HepG2 (cell line): ENCODE measurements around the gene FOXR1. TPM values are rescaled to one million over a fixed set of nuclear protein-coding genes. Genes with fewer than 3 reads are reported as not detected.

Experiments used
- AKAP8 ChIP-seq: sonication (generic); formaldehyde crosslinking; IDR thresholded peaks from 2 replicates; pipeline ENCODE4 v1.5.1; 2020; ENCODE audit warnings: mild to moderate bottlenecking, missing genetic modification reagents
- CAMTA2 ChIP-seq: sonication (generic); formaldehyde crosslinking; IDR thresholded peaks from 2 replicates; pipeline ENCODE4 v1.4.0; 2020; ENCODE audit warnings: mild to moderate bottlenecking, missing genetic modification reagents, borderline replicate concordance
- CEBPB ChIP-seq: IDR thresholded peaks from 2 replicates; pipeline ENCODE4 v1.6.1; 2011; ENCODE audit warnings: low read depth, low read length, improper control_type of control experiment, borderline replicate concordance
- EEA1 ChIP-seq: sonication (generic); formaldehyde crosslinking; IDR thresholded peaks from 2 replicates; pipeline ENCODE4 v1.5.1; 2020; ENCODE audit warnings: mild to moderate bottlenecking, missing genetic modification reagents, borderline replicate concordance
- EED ChIP-seq: sonication (generic); formaldehyde crosslinking; IDR thresholded peaks from 2 replicates; pipeline ENCODE4 v1.5.0; 2020; ENCODE audit warnings: mild to moderate bottlenecking, missing genetic modification reagents
- GZF1 ChIP-seq: sonication (generic); formaldehyde crosslinking; IDR thresholded peaks from 2 replicates; pipeline ENCODE4 v1.5.1; 2020; ENCODE audit warnings: mild to moderate bottlenecking, missing genetic modification reagents
- NFE2 ChIP-seq: sonication (generic); formaldehyde crosslinking; IDR thresholded peaks from 2 replicates; pipeline ENCODE4 v1.4.0; 2020; ENCODE audit warnings: missing genetic modification reagents
- NR1H2 ChIP-seq: sonication (generic); formaldehyde crosslinking; IDR thresholded peaks from 2 replicates; pipeline ENCODE4 v1.8.1; 2022; ENCODE audit warnings: low read depth, missing genetic modification reagents, borderline replicate concordance
- NRL ChIP-seq: sonication (generic); formaldehyde crosslinking; IDR thresholded peaks from 2 replicates; pipeline ENCODE4 v1.5.0; 2020; ENCODE audit warnings: missing genetic modification reagents, mild to moderate bottlenecking, moderate library complexity, borderline replicate concordance
- PHF8 ChIP-seq: sonication (generic); formaldehyde crosslinking; IDR thresholded peaks from 2 replicates; pipeline ENCODE4 v1.5.0; 2020; ENCODE audit warnings: missing genetic modification reagents
- PLRG1 ChIP-seq: fragments of 450-650 bp; conservative IDR thresholded peaks from 2 replicates; pipeline ENCODE4 v1.6.1; 2016
- RFX5 ChIP-seq: IDR thresholded peaks from 2 replicates; pipeline ENCODE4 v1.6.1; 2011; ENCODE audit warnings: low read depth, low read length, improper control_type of control experiment
- RNF2 ChIP-seq: fragments of 450-650 bp; conservative IDR thresholded peaks from 2 replicates; pipeline ENCODE4 v1.6.1; 2016; ENCODE audit warnings: low read depth
- TCF12 ChIP-seq, 2 experiments: fragments of 450-650 bp in 1 of 2; sonication (generic) in 1 of 2; formaldehyde crosslinking in 1 of 2; IDR thresholded peaks; 2 replicates each; pipeline versions ENCODE4 v1.6.1 to v1.8.0; 2017 to 2022; ENCODE audit warnings: antibody characterized with exemption in 1 of 2, mild to moderate bottlenecking in 1 of 2, missing genetic modification reagents in 1 of 2, moderate library complexity in 1 of 2
- ZNF234 ChIP-seq: sonication (generic); formaldehyde crosslinking; conservative IDR thresholded peaks from 2 replicates; pipeline ENCODE4 v1.5.1; 2020; ENCODE audit warnings: mild to moderate bottlenecking, missing genetic modification reagents
- ZNF331 ChIP-seq: sonication (generic); formaldehyde crosslinking; IDR thresholded peaks from 2 replicates; pipeline ENCODE4 v1.4.0; 2020; ENCODE audit warnings: missing genetic modification reagents
- ZNF451 ChIP-seq: sonication (generic); formaldehyde crosslinking; IDR thresholded peaks from 2 replicates; pipeline ENCODE4 v1.5.0; 2020; ENCODE audit warnings: mild to moderate bottlenecking, missing genetic modification reagents
- ZNF543 ChIP-seq: sonication (generic); formaldehyde crosslinking; IDR thresholded peaks from 2 replicates; pipeline ENCODE4 v1.4.0; 2020; ENCODE audit warnings: mild to moderate bottlenecking, missing genetic modification reagents
- ZNF607 ChIP-seq: sonication (generic); formaldehyde crosslinking; IDR thresholded peaks from 2 replicates; pipeline ENCODE4 v1.5.1; 2020; ENCODE audit warnings: missing genetic modification reagents, mild to moderate bottlenecking, borderline replicate concordance
- ZNF614 ChIP-seq: IDR thresholded peaks from 2 replicates; pipeline ENCODE4 v1.6.1; 2018; ENCODE audit warnings: missing biosample characterization, missing genetic modification reagents, inconsistent platforms, borderline replicate concordance
- polyA plus RNA-seq, 8 experiments: library from polyadenylated mRNA; depleted of rRNA in 3 of 8; stranded (reverse) in 7 of 8; unstranded in 1 of 8; fragments of >200 nt; fragmentation: Illumina TruSeq in 4 of 8; extraction: Trizol in 4 of 8; gene quantifications; 2 replicates each; pipeline versions ENCODE4 v1.2.1 to v1.2.3, GENCODE V29; 2011 to 2016; ENCODE audit warnings: low read depth in 4 of 8, missing spikeins in 1 of 8, mixed read lengths in 1 of 8; ENCODE audit not compliant: insufficient read depth in 1 of 8
- total RNA-seq, 5 experiments: library from RNA; depleted of rRNA; stranded (reverse); fragments of >200 nt; fragmentation: Illumina TruSeq; extraction: Trizol; gene quantifications; 2 replicates each; pipeline ENCODE4 v1.2.3, GENCODE V29; 2016; ENCODE audit warnings: low read depth in 1 of 5
- TF ChIP-seq, protein P1 (sequence below): sonication (generic); formaldehyde crosslinking; IDR thresholded peaks from 2 replicates; pipeline ENCODE4 v1.4.0; 2020; ENCODE audit warnings: missing genetic modification reagents, borderline replicate concordance
- TF ChIP-seq, protein P2 (sequence below): sonication (generic); formaldehyde crosslinking; IDR thresholded peaks from 2 replicates; pipeline ENCODE4 v1.9.0; 2021; ENCODE audit warnings: missing genetic modification reagents, mild to moderate bottlenecking, borderline replicate concordance
- TF ChIP-seq, protein P3 (sequence below): sonication (generic); formaldehyde crosslinking; IDR thresholded peaks from 2 replicates; pipeline ENCODE4 v1.5.0; 2020; ENCODE audit warnings: mild to moderate bottlenecking, missing genetic modification reagents

FOXR1 gene
- total and polyA plus RNA-seq, 2 of the 13 experiments (the other 11 are each of a cell fraction or from before 2014, with no cell fraction given) = not detected

DNA sequence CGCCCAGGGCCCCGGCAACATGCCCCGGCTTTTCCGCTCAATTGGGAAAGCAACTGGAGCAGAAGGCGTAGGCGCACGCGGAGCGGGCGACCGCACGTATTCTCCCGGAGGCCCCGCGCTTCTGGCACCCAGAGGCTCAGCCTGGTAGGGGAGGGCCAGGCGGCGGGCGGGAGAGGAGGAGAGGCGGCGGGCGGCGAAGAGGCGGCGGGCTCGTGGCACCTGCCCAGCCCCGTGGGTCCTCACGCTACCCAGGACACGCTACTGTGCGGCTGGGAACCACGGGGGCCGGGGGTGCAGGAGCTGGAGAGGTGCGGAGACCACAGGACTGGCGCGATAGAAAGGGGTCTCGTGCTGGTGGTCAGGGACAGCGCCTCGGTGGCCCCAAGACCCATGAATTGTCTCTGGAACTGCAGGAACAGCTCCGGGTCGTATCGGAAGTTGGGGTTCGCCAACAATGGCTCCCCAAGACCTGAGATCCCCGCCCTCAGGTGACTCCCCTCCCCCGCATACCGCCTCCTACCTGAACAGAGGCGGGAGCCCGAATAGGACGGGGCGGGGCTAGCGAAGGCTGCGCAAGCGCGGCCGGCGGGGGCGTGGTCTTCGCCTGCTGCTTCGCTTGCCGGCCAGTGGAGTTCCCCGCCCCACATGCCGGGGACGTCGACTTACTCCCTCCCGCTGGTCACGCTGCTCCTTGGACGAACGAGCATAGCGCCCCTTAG is 58.9 kb downstream of the FOXR1 start, which contains the start of gene SLC37A4 (continued):
- TF ChIP-seq ZNF234 (peak; percentile 87; the same call in 1 of the 2 replicates), GZF1 (CRISPR knock-in tag) (no peak), ZNF614 (peak; percentile 89), NRL (peak; percentile 19), PLRG1 (no peak), TCF12 (IDR thresholded peaks at IDR 0.05) (no peak), TCF12 (CRISPR knock-in tag; IDR thresholded peaks at IDR 0.05) (no peak), PHF8 (CRISPR knock-in tag) (peak; percentile 38; the same call in 1 of the 2 replicates), RFX5 (no peak), CEBPB (no peak), ZNF607 (CRISPR knock-in tag) (0 out of 2 replicates have a peak, but pooled peaks have one; percentile 31), ZNF331 (CRISPR knock-in tag) (peak; percentile 89), NR1H2 (no peak), ZNF543 (CRISPR knock-in tag) (0 out of 2 replicates have a peak, but pooled peaks have one; percentile 41), RNF2 (peak; percentile 83), EEA1 (CRISPR knock-in tag) (peak; percentile 74; the same call in 1 of the 2 replicates), NFE2 (CRISPR knock-in tag) (no peak), CAMTA2 (CRISPR knock-in tag) (no peak), ZNF451 (0 out of 2 replicates have a peak, but pooled peaks have one; percentile 46), EED (CRISPR knock-in tag) (peak; percentile 81; the same call in 1 of the 2 replicates), AKAP8 (no peak; the same call in 1 of the 2 replicates)
- TF ChIP-seq, protein P1, sequence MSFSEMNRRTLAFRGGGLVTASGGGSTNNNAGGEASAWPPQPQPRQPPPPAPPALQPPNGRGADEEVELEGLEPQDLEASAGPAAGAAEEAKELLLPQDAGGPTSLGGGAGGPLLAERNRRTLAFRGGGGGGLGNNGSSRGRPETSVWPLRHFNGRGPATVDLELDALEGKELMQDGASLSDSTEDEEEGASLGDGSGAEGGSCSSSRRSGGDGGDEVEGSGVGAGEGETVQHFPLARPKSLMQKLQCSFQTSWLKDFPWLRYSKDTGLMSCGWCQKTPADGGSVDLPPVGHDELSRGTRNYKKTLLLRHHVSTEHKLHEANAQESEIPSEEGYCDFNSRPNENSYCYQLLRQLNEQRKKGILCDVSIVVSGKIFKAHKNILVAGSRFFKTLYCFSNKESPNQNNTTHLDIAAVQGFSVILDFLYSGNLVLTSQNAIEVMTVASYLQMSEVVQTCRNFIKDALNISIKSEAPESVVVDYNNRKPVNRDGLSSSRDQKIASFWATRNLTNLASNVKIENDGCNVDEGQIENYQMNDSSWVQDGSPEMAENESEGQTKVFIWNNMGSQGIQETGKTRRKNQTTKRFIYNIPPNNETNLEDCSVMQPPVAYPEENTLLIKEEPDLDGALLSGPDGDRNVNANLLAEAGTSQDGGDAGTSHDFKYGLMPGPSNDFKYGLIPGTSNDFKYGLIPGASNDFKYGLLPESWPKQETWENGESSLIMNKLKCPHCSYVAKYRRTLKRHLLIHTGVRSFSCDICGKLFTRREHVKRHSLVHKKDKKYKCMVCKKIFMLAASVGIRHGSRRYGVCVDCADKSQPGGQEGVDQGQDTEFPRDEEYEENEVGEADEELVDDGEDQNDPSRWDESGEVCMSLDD (CRISPR knock-in tag) = peak; percentile 96
- TF ChIP-seq, protein P2, sequence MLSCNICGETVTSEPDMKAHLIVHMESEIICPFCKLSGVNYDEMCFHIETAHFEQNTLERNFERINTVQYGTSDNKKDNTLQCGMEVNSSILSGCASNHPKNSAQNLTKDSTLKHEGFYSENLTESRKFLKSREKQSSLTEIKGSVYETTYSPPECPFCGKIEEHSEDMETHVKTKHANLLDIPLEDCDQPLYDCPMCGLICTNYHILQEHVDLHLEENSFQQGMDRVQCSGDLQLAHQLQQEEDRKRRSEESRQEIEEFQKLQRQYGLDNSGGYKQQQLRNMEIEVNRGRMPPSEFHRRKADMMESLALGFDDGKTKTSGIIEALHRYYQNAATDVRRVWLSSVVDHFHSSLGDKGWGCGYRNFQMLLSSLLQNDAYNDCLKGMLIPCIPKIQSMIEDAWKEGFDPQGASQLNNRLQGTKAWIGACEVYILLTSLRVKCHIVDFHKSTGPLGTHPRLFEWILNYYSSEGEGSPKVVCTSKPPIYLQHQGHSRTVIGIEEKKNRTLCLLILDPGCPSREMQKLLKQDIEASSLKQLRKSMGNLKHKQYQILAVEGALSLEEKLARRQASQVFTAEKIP (CRISPR knock-in tag) = no peak
- TF ChIP-seq, protein P3, sequence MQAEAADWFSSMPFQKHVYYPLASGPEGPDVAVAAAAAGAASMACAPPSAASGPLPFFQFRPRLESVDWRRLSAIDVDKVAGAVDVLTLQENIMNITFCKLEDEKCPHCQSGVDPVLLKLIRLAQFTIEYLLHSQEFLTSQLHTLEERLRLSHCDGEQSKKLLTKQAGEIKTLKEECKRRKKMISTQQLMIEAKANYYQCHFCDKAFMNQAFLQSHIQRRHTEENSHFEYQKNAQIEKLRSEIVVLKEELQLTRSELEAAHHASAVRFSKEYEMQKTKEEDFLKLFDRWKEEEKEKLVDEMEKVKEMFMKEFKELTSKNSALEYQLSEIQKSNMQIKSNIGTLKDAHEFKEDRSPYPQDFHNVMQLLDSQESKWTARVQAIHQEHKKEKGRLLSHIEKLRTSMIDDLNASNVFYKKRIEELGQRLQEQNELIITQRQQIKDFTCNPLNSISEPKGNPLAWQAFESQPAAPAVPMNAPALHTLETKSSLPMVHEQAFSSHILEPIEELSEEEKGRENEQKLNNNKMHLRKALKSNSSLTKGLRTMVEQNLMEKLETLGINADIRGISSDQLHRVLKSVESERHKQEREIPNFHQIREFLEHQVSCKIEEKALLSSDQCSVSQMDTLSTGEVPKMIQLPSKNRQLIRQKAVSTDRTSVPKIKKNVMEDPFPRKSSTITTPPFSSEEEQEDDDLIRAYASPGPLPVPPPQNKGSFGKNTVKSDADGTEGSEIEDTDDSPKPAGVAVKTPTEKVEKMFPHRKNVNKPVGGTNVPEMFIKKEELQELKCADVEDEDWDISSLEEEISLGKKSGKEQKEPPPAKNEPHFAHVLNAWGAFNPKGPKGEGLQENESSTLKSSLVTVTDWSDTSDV (CRISPR knock-in tag) = no peak
